GM13976 (cell line): ENCODE results near the gene AIFM3.

Experiments
- DNase-seq: peaks from one replicate; pipeline ENCODE4 v3.0.0; 2012; ENCODE audit warnings: low spot score
- in situ Hi-C: fragments of 300-500 bp; cut with MboI; formaldehyde crosslinking; loops from one replicate; pipeline ENCODE4 v1.12.0; 2022; ENCODE audit warnings: low sequenced_read_pairs, mixed read lengths, inconsistent platforms; ENCODE audit not compliant: unreplicated experiment
- TF ChIP-seq, protein P1 (sequence below): IDR thresholded peaks from 2 replicates; pipeline ENCODE4 v1.5.1; 2012; ENCODE audit warnings: borderline replicate concordance, mild to moderate bottlenecking; ENCODE audit not compliant: insufficient read depth; ENCODE audit errors: extremely low read depth, missing control alignments, control extremely low read depth

AIFM3 gene

DNA sequence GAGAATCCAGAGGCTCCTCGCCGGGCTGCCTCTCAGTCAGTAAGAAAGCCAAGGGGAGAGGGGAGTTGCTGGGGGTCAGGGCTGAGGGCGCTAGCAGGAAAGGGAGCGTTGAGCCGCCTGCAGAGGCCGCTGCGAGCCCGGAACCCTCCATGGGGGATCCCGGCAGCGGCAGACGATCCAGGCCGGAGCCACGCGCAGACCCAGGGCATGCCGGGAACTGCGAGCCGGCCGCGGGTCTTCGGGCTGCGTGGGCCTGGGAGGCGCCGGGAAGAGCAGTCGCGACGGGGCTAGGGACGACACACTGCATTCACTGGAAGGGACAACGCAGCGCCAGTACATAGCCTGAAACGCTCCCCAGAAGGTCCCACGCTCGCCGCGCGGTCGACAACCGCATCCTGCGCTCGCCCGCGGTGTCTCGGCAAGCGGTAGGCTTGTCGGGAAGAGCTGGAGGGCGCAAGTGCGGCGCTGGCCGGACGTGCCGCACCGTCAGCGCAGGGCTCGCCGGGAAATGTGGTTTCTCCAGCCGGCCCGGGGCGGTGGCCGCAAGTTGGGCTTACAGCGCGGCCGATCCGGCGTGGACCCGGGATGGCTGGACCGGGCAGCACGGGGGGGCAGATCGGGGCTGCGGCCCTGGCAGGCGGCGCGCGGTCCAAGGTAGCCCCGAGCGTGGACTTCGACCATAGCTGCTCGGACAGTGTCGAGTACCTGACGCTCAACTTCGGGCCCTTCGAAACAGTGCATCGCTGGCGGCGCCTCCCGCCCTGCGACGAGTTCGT, 14.9 kb downstream of the AIFM3 start, which contains the start of gene LZTR1:
LZTR1 (plus strand) TSS at position 511 of the 776 bp plus-strand sequence; CDS start at position 586, 75 bp downstream.
- TF ChIP-seq, protein P1, sequence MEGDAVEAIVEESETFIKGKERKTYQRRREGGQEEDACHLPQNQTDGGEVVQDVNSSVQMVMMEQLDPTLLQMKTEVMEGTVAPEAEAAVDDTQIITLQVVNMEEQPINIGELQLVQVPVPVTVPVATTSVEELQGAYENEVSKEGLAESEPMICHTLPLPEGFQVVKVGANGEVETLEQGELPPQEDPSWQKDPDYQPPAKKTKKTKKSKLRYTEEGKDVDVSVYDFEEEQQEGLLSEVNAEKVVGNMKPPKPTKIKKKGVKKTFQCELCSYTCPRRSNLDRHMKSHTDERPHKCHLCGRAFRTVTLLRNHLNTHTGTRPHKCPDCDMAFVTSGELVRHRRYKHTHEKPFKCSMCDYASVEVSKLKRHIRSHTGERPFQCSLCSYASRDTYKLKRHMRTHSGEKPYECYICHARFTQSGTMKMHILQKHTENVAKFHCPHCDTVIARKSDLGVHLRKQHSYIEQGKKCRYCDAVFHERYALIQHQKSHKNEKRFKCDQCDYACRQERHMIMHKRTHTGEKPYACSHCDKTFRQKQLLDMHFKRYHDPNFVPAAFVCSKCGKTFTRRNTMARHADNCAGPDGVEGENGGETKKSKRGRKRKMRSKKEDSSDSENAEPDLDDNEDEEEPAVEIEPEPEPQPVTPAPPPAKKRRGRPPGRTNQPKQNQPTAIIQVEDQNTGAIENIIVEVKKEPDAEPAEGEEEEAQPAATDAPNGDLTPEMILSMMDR = peak; percentile 56
- DNase-seq = peak; percentile 92
- in situ Hi-C loops = no loop called here

- no peak for DNase-seq
- in situ Hi-C loops = no loop called here
- TF ChIP-seq, protein P1 = no peak
These were observed 15.5 kb downstream of the AIFM3 start for GRCh38 chr22:20982563-20982882.

GRCh38 chr22:20983081-20983771, 16.2 kb downstream of the AIFM3 start:
- TF ChIP-seq, protein P1 = no peak
- DNase-seq = no peak
- in situ Hi-C loops = no loop called here

DNA sequence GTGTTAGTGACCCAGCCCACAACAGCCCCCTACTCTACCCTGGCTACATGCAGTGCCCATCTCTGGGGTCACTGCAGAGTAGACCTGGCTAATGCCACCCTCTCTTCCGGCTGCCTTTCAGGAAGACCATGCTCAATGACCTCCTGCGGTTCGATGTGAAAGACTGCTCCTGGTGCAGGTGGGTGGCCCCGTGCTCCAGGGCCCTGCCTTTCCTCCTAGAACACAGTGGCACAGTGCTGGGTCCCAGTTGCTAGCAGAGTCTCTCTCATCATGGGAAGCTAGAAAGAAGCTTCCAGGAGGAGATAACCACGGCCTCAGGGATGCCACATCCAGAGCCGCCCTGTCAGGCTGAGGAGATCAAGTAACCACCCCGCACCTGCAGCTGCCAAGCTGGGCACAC, 18.7 kb downstream of the AIFM3 start:
- TF ChIP-seq, protein P1 = no peak
- in situ Hi-C loops = no loop called here
- no peak for DNase-seq

DNA sequence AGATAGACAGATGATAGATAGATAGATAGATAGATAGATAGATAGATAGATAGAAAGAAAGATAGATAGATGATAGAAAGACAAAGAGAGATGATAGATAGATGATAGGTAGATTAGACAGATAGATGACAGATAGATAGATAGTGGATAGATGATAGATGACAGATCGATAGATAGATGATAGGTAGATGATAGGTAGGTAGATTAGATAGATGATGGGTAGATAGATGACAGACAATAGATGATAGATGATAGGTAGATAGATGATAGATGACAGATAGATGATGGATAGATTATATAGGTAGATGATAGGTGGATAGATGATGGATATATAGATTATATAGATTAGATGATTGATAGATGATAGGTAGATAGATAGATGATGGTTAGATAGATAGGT, 19.3 kb downstream of the AIFM3 start:
- TF ChIP-seq, protein P1 = no peak
- in situ Hi-C loops = no loop called here
- no peak for DNase-seq

DNA sequence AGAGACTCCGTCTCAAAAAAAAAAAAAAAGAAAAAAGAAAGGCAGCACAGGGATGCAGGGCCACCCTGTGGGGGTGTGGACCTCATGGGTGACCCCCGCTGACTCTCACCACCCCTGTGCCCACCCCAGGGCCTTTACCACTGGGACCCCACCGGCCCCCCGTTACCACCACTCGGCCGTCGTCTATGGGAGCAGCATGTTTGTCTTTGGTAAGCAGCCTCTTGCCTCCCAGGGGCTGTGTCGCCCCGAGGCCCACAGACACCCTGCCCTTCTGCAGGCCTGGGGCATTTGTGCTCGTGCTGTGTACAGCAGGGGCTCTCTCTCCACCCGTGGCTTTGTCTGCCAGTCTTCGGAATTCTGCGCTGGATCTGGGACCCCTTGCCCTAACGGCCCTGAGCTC, 20.3 kb downstream of the AIFM3 start:
- TF ChIP-seq, protein P1 = no peak
- no peak for DNase-seq
- in situ Hi-C loops = no loop called here
